HL-60 (cell line): ENCODE data around the gene NUB1.

Experiments
- DNase-seq, 2 experiments: peaks; one replicate each; pipeline ENCODE4 v3.0.0-alpha.2; 2010 to 2020; ENCODE audit warnings: low read depth in 1 of 2, low spot score in 1 of 2
- H3K27ac ChIP-seq: fragments of 250-450 bp; sonication (Bioruptor Pico); replicated peaks from 2 replicates; pipeline ENCODE4 v1.5.1; 2020; ENCODE audit warnings: mild to moderate bottlenecking, moderate library complexity
- H3K27me3 ChIP-seq: fragments of 250-450 bp; sonication (Bioruptor Pico); 2 replicates; pipeline ENCODE4 v1.5.1; 2021; ENCODE audit warnings: mild to moderate bottlenecking, moderate library complexity; ENCODE audit not compliant: insufficient read depth, poor library complexity, severe bottlenecking
- H3K4me3 ChIP-seq: replicated peaks from 2 replicates; pipeline ENCODE4 v1.5.1; 2011; ENCODE audit warnings: mild to moderate bottlenecking, control low read depth, low read length; ENCODE audit not compliant: insufficient read depth
- GABPA ChIP-seq: IDR thresholded peaks from 2 replicates; pipeline ENCODE4 v1.6.1; 2012; ENCODE audit warnings: low read depth
- POLR2AphosphoS5 ChIP-seq: IDR thresholded peaks from 2 replicates; pipeline ENCODE4 v1.6.1; 2012; ENCODE audit warnings: low read depth
- SPI1 ChIP-seq: IDR thresholded peaks from 2 replicates; pipeline ENCODE4 v1.6.1; 2012; ENCODE audit warnings: low read depth, mild to moderate bottlenecking, borderline replicate concordance
- TF ChIP-seq, protein P1 (sequence below): IDR thresholded peaks from 2 replicates; pipeline ENCODE4 v1.6.1; 2012; ENCODE audit warnings: low read depth; ENCODE audit not compliant: insufficient replicate concordance
- TF ChIP-seq, protein P2 (sequence below): IDR thresholded peaks from one replicate; pipeline ENCODE4 v1.5.1; 2011; ENCODE audit warnings: low read length, control low read depth, inconsistent platforms; ENCODE audit not compliant: insufficient read depth

The NUB1 gene

DNA sequence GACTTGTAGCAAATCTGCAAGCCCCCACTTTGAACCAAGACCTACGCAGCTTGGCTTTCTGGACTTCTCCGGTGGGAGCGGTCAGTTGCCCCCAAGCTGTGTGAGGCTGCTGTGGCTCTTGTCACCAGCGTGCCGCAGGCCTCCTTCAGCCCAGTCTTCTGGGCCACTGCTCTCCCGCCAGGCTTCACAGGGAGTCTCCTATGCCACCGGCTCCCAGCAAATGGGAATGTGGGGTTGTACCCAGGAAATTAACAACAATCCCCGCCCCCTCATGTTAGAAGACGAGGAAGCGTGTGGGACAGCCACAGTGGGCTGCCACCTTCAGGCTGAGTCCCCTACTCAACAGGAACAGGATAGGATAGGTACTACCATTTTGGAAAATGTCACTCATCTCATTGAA lies 64.0 kb downstream of the NUB1 start:
- H3K27ac ChIP-seq = no peak overlapping the region
- DNase-seq = no peak
- TF ChIP-seq, protein P1, sequence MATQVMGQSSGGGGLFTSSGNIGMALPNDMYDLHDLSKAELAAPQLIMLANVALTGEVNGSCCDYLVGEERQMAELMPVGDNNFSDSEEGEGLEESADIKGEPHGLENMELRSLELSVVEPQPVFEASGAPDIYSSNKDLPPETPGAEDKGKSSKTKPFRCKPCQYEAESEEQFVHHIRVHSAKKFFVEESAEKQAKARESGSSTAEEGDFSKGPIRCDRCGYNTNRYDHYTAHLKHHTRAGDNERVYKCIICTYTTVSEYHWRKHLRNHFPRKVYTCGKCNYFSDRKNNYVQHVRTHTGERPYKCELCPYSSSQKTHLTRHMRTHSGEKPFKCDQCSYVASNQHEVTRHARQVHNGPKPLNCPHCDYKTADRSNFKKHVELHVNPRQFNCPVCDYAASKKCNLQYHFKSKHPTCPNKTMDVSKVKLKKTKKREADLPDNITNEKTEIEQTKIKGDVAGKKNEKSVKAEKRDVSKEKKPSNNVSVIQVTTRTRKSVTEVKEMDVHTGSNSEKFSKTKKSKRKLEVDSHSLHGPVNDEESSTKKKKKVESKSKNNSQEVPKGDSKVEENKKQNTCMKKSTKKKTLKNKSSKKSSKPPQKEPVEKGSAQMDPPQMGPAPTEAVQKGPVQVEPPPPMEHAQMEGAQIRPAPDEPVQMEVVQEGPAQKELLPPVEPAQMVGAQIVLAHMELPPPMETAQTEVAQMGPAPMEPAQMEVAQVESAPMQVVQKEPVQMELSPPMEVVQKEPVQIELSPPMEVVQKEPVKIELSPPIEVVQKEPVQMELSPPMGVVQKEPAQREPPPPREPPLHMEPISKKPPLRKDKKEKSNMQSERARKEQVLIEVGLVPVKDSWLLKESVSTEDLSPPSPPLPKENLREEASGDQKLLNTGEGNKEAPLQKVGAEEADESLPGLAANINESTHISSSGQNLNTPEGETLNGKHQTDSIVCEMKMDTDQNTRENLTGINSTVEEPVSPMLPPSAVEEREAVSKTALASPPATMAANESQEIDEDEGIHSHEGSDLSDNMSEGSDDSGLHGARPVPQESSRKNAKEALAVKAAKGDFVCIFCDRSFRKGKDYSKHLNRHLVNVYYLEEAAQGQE = no peak
- TF ChIP-seq SPI1 = no peak
- no peak for TF ChIP-seq POLR2AphosphoS5
- TF ChIP-seq, protein P2, sequence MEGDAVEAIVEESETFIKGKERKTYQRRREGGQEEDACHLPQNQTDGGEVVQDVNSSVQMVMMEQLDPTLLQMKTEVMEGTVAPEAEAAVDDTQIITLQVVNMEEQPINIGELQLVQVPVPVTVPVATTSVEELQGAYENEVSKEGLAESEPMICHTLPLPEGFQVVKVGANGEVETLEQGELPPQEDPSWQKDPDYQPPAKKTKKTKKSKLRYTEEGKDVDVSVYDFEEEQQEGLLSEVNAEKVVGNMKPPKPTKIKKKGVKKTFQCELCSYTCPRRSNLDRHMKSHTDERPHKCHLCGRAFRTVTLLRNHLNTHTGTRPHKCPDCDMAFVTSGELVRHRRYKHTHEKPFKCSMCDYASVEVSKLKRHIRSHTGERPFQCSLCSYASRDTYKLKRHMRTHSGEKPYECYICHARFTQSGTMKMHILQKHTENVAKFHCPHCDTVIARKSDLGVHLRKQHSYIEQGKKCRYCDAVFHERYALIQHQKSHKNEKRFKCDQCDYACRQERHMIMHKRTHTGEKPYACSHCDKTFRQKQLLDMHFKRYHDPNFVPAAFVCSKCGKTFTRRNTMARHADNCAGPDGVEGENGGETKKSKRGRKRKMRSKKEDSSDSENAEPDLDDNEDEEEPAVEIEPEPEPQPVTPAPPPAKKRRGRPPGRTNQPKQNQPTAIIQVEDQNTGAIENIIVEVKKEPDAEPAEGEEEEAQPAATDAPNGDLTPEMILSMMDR = no peak
- no peak for TF ChIP-seq GABPA
- H3K4me3 ChIP-seq = no peak overlapping the region
- H3K27me3 ChIP-seq = peaks cover 22% of the 10 kb centered on the region

DNA sequence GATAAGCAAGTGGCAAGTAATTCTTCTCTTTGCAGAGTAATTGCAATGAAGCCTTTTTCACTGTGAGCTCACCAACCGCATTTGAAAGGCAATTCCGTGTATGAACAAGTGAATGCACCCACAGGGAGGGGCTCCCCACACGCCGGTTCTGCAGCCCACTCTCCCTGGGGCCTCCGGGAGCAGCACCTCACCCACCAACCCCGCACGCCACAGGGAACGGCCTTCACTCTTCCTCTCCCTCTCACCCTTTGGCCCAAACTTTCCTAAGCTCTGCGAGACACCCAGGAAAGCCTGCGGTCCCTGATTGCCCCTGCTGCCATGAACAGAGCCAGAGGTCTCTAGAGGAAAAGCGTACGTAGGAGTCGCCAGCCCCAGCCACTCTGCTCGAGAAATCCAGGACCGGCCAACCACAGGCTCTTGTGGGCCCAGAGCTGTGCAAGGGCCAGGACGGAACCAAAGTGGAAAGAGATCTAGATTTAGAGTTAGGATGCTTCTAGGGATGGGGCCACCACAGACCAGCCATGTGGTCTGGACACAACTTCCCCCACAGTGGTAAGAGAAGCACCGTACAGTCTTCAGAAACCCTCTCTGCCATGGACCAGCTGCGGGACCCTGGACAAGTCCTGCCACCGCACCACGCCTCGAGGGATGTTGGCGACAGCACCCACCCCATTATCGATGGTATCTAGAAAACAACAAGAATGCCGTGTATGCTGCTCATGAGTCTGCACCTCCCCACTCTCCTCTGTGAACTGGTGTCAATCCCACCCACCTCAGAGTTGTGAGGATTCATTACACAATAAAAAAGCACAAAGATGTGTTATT lies 64.7 kb downstream of the NUB1 start:
- Histone ChIP-seq H3K4me3 (no peak overlapping the region), H3K27me3 (peaks cover 28% of the 10 kb centered on the region), H3K27ac (no peak overlapping the region)
- no peak for DNase-seq
- TF ChIP-seq POLR2AphosphoS5 (no peak), SPI1 (no peak), GABPA (no peak)
- TF ChIP-seq, protein P2 = no peak
- TF ChIP-seq, protein P1 = no peak

DNA sequence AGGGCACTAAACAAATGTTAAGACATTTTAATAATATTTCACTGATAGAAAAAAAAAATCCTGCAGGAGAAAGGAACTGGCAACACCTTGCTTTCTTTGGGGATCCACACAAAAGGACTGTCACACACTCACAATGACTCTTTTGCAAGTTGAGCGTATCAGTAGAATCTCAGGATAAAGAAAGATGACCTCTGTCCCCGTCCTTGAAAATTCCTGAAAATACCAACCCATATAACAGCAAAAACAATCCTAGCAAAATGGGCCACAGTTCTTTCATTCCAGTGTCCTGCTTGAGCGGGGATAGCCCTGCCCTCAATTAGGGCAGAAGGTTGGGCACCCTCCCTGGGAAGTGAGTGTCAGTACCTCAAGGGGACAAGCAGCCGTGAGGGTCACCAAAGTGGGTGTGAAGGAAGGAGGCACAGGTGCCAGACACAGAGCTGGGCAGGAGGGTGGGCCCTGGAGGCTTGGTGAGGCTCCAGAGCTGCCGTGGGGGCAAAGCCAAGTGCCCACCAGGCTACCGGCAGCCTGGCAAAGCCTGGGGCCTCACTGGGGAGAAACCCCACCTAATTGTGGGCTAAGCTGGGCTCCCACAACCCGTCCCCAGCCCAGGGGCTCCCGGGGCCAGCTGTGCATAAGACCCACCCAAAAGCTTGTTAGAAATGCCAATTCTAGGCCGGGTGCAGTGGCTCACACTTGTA lies 65.4 kb downstream of the NUB1 start:
- Histone ChIP-seq H3K27me3 (peaks cover 29% of the 10 kb centered on the region), H3K27ac (no peak overlapping the region), H3K4me3 (no peak overlapping the region)
- no peak for DNase-seq
- TF ChIP-seq, protein P1 = no peak
- TF ChIP-seq SPI1 (no peak), POLR2AphosphoS5 (no peak), GABPA (no peak)
- TF ChIP-seq, protein P2 = no peak
